HG02763 (cell line): ENCODE data around the gene ABCD1.
"Not testable (repeated sequence)": the region's sequence is repeated elsewhere in the genome, so short reads cannot be mapped to it uniquely, and the experiment has no call there.

Experiments
- ATAC-seq: cut with Tn5 transposase; IDR thresholded peaks from one replicate; pipeline ENCODE4 v1.9.1; 2021; ENCODE audit warnings: mild to moderate bottlenecking, moderate library complexity; ENCODE audit not compliant: unreplicated experiment

The ABCD1 gene

DNA sequence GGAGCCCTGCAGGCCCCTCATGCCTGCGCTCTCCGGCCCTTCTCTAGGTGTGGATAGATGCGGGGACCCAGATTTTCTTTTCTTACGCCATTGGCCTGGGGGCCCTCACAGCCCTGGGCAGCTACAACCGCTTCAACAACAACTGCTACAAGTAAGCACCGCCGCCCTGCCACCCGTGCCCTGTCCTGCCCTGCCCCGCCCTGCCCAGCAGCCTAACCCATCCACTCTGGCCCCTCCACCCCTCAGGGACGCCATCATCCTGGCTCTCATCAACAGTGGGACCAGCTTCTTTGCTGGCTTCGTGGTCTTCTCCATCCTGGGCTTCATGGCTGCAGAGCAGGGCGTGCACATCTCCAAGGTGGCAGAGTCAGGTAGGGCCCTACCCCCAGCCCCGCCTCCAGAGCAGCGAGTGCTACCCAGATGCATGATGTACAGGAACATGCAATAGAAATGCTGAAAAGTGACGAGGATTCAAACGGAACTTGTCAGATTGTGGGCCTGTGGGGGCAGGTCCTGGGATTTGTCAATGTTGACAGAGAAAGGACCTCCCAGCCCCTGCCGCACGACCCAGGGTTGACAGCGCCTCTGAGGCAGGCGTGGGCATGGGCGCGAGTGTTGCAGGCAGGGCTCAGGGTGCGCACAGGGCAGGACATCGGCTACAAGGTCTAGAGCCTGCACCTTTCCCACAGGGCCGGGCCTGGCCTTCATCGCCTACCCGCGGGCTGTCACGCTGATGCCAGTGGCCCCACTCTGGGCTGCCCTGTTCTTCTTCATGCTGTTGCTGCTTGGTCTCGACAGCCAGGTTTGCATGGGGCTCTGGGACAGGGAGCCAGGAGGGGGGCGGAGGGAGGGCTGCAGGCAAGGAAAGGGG lies 31.2 kb upstream of the ABCD1 start:
- ATAC-seq: no peak

DNA sequence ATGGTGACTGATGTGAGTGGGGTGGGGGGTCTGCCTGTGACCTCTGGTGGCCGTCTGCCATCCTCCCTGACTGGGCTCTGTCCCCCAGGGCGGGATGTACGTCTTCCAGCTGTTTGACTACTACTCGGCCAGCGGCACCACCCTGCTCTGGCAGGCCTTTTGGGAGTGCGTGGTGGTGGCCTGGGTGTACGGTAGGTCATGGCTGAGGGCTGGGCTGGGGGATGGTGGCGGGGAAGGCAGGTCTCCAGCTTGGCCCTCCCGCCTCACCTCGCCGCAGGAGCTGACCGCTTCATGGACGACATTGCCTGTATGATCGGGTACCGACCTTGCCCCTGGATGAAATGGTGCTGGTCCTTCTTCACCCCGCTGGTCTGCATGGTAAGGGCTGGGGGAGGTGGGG lies 30.4 kb upstream of the ABCD1 start:
- ATAC-seq: not testable (repeated sequence)

DNA sequence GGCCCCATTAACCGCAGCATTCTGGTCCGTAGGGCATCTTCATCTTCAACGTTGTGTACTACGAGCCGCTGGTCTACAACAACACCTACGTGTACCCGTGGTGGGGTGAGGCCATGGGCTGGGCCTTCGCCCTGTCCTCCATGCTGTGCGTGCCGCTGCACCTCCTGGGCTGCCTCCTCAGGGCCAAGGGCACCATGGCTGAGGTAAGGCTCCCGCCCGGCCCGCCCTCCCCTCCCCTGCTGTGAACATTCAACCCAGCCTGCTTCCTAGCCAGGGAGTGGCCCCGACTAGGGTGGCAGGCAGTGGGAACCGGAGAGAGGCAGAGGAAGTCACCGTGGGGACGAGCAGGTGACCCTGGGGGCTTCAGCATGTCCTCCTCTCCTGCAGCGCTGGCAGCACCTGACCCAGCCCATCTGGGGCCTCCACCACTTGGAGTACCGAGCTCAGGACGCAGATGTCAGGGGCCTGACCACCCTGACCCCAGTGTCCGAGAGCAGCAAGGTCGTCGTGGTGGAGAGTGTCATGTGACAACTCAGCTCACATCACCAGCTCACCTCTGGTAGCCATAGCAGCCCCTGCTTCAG lies 29.9 kb upstream of the ABCD1 start:
- ATAC-seq: no peak

DNA sequence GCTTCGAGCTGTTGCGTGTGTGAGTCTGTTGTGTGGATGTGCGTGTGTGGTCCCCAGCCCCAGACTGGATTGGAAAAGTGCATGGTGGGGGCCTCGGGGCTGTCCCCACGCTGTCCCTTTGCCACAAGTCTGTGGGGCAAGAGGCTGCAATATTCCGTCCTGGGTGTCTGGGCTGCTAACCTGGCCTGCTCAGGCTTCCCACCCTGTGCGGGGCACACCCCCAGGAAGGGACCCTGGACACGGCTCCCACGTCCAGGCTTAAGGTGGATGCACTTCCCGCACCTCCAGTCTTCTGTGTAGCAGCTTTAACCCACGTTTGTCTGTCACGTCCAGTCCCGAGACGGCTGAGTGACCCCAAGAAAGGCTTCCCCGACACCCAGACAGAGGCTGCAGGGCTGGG lies 28.6 kb upstream of the ABCD1 start:
- ATAC-seq: no peak

DNA sequence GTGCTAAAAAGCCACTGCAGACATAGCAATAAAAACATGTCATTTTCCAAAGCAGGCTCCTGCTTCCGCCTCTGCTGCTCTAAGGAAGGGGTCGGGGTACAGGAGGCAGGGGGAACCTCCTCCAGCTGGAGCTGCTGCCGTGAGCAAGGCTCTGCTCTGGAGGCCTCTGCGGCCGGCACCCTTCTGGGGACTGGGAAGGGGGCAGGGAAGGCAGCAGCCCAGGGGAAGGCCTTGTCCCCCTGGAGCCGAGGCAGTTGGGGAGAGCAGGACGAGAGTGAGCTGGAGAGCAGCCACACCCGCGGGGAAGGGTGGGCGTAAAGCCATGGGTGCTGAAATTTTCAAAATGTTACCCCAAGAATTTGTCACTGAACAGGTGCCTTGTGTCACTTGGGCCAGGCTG lies 28.1 kb upstream of the ABCD1 start:
- not testable (repeated sequence) for ATAC-seq

DNA sequence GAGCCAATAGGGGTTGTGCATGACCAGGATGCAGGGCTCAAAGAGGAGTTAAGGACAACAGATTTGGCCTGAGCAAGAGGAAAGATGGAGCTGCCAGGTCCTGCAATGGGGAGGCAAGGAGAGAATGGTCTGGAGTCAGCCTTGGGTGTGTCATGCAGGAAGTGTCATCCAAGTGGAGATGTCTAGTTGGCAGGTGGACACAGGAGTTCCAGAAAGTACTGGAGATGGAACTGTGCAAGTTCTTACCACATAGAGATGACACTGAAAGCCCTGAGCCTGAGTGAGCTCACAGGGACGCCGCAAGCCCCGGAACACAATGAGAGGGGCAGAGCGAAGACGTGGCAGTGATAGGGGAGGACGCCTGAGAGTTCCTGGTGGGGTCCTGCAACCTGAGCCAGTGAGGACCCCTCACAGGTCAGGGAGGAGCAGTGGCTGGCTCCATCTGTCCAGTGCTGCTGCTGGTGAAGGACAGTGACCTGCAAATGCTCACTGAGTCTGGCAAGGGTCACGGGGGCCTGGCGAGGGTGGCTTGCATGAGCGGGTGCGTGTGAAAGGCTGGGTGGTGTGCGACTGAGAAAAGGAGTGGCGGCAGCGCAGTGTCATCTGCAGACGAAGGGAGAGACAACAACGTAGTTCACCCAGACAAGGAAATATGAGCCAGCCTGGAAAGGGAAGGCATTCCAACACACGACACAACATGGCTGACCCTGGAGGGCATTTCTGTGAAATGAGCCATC lies 27.5 kb upstream of the ABCD1 start:
- not testable (repeated sequence) for ATAC-seq

DNA sequence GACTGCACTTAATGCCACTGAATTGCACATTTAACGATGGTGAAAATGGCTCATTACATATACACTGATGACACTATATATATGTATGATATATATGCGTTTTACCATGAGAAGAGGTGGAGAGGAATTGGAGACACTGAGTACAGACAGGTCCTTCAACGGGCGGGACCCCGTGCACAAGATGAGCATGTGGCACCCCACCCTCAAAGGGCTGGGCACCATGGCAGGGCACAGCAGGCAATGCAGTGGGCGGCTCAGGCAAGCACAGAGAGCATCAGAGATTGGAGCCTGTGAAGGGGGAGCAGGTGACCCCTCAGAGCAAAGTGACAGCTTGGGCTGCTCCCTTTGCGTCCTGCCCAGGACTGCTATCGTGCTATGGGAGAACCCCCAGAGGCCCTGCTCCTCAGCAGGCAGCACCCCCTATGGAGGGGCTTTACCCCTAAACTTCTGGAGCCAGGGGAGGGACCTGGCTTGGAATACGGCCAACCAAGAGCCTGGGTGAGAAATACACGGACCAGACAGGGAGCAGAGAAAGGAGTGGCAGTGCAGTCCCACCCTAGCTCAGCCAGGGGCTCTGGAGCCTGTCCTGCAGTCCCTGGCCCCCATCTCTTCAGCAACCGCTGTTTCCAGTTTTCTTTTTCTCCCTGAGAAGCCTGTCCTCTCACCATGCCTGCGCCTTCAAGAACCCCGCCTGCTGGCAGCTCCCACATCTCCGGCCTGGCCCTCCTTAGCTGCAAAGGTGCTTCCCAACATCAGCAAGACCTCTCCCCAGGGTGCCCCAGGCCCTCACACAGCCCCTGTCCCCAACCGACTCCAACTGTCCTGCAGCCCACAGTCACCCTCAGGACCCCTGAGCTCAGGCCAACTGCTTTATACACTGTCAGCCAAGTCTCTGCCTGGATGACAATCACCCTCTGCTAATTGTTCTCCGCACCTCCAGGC lies 26.5 kb upstream of the ABCD1 start:
- no peak for ATAC-seq

DNA sequence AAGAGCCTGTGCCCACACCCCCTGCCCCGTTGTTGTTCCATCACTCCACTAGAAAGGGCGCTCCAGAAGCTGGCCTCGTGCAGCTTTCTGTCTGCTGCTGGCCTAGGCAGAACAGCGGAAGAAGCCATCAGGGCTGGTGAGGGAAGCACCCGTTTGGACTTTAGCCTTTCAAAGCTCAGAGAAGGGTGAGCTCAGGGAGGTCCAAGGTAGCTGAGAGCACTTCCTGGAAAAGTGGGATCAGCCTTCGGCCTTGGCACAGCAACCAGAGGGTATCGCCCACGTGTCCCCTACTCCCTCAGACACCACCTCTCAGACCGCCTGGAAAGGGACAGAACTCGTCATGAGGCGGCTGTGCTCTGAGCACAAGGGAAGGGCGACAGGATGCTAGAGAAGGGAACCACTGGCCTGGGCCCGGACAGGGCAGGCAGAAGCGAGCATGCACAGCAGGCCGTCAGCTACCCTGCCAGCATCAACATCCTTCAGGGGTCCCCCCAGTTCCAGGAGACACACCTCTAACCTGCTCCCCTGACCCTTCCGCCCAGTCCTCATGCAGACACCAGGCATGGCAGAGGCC lies 25.4 kb upstream of the ABCD1 start:
- ATAC-seq: not testable (repeated sequence)

DNA sequence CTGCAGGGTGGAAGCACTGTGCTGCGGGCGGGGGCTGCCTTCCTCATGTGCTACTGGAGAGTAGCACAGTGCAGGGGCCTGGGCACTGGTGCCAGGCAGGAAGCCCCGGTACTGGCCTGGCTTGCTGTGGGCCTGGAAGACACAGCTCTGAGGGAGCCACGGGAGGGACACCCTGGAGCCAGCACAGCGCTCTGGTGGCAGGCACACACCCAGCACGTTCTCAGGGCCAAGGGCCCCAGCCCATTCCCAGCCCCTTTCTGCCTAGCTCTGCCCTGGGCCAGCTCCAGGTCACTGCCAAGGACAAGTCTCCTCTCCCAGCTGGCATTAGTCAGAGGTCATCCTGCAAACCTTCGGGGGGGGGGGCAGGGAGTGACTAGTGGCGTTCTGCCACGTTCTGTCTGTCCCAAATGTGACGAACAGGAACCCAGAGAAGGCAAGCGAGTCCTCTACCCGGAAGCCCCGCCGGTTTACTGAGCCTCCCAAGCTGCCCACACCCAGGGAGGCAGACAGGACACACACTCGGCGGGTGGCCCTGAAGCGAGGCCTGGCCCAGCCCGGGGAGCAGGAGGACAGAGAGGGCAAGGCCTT lies 24.8 kb upstream of the ABCD1 start:
- ATAC-seq: not testable (repeated sequence)

DNA sequence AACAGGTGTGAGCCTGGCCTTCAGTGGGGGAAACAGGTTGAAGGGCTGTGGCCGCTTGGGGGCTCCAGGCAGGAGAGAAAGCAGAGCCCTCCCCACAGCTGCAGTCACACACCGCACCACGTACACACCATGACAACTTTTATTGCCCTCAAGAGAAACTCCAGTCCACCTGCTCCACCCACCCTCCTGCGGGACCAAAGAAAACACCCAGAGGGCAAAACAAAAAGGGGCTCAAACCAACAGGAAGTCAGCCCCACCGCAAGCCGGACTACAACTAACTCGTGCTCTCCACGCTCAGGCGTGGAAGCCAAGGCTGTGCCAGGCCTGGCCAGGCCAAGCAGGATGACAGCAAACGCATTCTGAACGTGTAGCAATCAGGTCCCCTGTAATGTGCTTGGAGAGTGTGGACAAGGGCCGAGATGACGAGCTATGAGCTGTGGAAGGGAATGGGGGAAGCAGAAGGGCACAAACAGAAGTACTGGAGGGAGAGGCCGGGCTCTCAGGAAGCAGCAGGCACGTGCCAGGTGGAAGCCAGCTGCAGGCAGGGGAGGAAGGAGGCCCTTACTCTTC lies 24.2 kb upstream of the ABCD1 start:
- ATAC-seq: no peak

DNA sequence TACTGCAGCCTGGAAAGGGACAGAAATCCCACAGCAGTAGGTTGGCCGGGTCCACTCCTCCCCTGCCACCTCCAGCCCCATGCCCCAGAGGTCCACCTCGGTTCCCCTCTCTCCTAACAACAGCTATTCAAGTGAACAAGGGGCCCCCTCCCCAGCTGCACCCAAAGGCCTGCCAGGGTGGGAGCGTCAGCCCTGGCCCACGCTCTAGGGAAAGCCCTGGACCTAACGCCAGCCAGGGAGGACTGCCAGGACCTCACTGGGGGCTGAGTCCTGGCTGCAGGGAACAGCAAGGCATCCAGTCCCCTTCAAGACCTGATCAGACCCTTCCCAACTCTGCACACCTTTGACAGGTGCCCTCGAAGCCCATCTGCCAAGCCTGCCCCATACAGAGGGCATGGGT lies 23.7 kb upstream of the ABCD1 start:
- ATAC-seq: no peak

DNA sequence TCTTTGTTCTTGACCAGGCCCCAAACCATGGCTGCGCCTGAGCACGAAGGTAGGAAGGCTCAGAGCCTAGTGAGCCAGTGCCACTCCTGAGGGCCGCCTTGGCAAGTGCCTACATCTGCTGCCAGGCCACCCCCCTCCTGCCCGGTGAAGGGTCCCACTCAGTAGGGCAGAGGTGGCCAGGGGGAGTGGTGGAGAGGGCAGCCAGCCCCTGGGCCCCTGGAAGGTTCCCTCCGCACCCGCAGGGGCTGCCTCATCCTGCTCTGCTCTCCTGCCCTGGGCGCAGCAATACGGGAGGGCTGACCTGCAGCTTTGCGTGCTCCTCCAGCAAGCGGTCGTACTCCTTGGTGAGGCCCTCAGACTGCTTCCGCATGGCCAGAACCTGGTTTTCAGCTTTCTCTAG lies 22.9 kb upstream of the ABCD1 start:
- ATAC-seq: no peak

DNA sequence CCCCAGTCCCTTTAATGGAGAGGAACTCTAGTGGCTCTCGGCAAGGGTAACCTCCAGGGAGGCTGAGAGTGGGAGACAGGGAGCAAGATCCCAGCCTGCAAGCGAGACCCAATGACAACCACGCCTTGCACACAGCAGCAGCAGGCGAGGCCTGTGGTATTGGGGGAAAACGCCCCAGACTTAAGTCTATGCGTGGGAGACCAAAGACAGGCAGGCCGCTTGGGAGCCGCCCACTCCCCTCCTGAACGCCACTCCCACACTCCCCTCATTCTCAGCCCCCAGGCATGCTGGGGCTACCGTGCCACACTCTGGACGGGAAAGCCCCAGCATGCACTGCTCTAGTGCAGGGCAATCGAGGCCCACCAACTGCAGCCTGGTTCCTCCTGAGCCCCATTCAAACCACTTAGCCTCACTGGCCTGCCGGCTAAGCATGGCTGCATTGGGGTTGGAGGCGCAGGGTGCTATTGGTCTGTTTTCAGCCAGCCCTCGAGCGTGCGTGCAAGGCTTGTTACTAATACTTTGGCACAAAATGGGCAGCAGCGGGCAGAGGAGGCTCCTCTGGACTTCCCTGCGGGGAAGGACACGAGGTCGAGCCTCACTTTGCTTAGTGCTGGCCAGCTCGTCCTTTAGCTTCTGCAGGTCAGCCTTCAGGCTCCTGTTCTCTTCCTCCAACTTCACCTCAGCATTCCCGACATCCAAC lies 22.2 kb upstream of the ABCD1 start:
- ATAC-seq: no peak

DNA sequence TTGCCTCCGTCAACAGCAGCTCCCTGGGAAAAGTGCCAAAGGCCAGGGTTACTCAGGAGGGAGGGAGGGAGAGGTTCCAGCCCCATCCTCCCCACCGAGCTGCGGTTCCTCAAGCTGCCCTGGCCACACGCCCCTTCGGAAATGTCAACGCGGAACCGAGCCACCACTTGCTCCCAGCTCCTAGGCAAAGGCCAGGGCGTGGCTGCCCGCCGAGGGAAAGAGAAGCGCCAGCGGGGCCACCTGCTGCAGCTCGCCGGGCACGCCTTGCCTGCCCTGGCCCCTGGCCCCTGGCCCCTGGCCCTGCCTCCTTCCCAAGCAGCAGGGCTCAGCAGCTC lies 21.7 kb upstream of the ABCD1 start:
- ATAC-seq: no peak

DNA sequence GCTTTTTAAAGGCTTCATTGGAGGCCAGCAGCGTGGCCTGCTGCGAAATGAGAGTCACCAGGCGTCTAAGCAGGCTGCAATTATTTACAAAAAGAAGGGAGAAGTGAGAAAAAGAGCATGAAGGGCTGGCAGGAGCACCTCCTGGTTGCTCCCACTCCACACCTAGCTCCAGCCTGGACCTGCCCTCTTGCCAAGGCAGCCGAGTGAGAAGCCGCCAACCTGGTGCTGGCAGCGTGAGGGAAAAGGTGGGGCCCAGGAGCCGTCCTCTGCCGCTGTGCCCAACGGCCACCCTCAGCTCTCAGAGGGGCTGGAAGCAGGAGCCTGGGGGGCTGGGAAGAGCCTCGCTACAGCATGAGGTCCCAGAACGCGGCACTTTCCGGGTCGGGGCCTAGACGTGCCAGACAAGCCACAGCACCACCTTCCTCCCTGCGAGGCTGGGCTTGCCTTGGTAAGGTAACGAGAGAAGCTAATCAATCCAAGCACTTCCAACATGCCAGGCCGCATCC lies 20.6 kb upstream of the ABCD1 start:
- no peak for ATAC-seq

DNA sequence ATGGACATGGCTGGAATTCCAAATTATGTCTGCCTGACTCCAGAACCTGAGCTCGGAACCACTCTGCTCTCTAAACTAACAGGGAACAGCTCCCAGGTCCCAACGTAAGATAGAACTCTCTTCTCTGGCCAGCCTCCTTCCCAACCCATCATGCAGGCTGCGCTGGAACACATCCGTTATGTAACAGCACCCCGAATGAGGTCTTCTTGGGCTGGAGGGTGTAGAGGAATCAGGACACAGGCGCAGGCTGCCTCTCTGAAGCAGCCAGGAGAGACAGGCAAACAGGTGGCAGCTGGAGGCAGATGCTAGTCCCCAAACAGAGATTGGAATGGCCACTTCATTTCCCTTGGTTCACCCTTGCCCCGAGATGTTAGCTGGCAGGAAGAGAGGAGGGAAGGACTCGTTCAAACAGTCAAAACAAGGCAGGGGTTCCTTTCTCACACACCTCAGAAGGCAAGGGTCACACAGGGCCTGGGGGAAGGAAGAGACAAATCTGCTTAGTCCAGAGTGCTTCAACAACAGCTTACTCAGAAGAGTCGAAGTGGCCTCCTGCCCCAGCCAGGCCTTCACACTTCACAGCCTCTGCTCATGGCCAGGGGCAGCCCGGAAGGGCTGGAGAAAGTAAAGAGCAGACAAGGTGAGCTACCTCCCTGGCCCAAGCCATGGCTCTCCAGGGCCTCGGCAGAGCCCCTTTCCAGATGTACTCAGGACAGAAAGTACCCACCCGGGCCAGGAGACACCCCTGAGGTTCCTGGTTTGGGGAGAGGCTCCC lies 19.8 kb upstream of the ABCD1 start:
- ATAC-seq: not testable (repeated sequence)

DNA sequence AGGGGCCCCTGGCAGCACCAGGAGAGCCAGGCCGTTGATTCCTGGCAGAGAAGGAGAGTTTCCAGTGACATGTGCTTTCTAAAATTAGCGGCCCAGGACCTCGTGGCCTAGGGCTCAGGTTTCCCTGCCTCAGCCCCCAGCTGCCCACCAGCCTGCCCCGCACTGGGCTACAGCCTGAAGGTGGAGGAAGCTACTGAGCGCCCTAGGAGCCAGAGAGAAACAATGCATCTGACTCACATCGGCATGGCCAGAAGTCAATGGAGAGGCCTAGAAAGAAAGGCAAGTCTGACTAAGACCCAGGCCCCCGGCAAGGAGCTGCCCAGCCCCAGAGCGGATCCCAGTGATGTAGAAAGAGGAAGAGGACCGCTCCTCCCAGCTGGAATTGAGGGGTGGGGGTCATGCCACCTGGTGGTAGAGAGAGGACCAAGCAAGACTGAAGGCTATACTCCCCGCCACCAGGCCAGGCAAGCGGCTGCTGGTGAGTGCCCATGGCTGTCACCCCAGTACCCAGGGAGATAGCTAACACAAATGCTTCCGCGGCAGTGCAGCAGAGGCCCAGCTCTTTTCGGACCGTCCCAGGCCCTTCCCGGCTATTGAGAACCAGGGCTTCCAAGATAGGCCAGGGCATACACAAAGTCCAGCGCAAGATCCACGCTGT lies 19.1 kb upstream of the ABCD1 start:
- ATAC-seq: not testable (repeated sequence)

DNA sequence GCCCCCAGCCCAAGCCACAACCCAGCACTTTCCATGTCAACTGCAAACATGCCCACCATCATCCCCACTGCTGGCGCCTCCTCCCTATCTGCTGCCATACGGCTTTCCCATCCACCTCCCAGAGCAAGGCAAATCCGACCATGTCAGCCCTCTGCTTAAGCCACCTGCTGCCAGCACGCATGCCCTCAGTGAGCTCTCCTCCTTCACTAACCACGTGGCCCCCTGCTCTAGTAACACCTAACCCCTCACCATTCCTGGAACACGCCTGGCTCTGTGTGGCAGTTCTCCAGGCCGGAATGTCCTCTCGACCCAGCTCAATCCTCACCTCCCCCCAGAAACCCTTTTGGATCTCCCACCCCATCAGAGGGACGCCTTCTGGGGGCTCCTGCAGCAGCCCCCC lies 17.9 kb upstream of the ABCD1 start:
- no peak for ATAC-seq
